HG02623 (cell line): ENCODE data around the gene CAMK1D.

Source experiments
- ATAC-seq: cut with Tn5 transposase; IDR thresholded peaks from one replicate; pipeline ENCODE4 v1.9.1; 2021; ENCODE audit warnings: moderate library complexity; ENCODE audit not compliant: unreplicated experiment

The CAMK1D gene

DNA sequence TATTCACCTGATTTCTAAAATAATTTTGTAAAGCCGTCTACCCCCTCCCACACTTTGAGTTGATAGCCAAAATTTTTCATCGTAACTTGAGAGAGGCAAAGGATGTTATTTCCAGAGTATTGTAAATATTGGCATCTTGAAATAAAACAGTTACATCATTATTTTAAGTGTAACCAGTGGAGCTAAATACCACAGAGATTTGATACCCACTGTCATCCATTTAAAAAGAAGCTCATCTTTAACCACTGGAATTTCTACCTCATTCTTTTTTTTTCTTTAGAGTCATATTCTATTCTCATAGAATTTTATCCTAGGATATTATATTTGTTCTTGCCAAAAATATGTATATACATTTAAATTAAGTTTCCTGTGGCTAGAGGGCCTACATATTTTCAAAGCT lies 48.6 kb downstream of the CAMK1D start:
- no peak for ATAC-seq

DNA sequence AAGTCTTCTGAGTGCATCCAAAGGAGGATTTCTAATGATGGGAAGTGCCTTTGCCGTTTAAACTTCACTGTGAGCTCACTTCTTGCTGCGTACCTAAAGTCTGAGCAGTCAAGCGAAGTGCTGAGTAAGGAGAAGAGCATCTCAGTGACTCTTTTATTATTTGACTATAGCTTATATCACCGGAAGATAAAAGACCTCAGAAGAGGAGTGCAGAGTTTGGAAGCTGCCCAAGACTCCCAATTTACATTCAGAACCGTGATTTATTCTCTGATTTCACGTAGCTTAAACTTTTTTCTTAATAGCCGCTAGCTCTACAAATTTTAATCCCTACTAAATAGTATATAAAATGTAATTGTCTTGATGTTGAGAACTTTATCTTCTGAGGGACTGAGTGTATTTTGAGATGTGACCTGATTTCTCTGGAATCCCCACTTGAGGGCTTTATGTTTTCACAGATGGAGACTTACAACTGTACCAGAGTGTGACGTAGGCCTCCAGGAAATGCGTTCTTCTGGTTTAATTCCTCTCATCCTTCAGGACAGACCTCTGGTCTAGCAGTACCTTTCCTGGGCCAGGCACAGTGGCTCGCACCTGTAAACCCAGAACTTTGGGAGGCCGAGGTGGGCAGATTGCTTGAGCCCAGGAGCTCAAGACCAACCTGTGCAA lies 51.1 kb downstream of the CAMK1D start:
- no peak for ATAC-seq

GRCh38 chr10:12401466-12401865 lies 52.1 kb downstream of the CAMK1D start:
- ATAC-seq = no peak

- no peak for ATAC-seq
Measured at GRCh38 chr10:12403119-12403518, 53.8 kb downstream of the CAMK1D start.

DNA sequence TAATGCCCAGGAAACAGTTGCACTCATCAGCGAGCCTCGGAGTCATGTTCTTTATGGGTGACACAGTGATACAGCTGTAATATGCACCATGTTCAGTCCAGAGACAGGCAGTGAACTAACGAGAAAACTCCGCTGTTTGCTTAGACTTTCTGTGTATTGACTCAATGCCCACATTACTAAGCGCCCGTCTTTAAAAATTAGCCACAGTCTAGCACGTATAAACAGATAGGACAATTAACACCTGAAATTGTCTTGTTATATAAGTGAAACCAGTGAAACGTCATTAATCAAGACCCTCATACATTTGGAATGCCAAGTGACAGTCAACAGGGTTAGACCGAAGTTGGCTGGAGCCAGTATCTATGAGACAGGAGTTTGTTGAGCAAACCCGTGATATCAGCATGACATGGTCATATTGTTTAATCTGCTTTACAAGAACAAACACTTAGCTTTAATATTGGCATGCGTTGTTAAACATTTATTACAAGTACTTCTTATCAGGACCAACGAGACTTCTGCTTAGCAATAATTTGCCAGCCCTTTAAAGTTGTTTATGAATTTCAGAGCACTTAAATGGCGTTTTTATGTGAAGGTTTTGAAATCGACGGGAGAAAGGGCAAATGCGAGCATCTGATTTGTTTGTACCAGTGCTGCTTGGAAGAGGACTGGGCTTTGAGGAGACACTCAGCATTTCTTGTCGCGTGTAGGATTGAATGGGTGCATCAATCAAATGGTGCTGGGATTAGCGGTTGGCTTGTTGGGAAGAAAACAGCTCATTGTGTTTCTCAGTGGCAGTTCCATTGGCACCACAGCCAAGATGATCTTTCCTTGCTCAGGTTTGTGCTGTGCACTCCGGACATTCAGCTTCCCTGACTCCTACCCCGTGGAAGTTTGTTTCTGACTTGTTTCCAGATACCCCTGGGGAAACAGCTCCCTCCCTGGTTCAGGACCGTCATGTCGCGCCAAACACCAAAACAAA lies 56.3 kb downstream of the CAMK1D start:
- ATAC-seq = no peak

GRCh38 chr10:12406764-12407400 lies 57.5 kb downstream of the CAMK1D start:
- ATAC-seq = no peak

- ATAC-seq = no peak
Measured at GRCh38 chr10:12408472-12408871, 59.1 kb downstream of the CAMK1D start.

- ATAC-seq = no peak
Measured at GRCh38 chr10:12409161-12409560, 59.8 kb downstream of the CAMK1D start.

DNA sequence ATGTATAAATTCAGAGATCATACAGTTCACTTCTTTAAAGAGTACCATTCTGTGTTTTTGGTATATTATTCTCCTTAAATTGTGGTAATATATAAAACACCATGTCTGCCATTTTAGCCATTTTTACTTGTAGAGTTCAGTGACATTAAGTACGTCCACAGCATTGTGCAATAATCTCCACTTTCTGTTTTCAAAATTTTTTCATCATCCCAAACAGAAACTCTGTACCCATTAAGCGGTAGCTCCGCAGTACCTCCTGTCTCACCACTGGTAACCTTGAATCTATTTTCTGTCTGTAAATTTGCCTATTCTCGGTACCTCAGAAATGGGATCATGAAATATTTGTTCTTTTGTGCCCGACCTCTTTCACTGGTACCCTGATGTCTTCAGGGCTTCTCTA lies 60.3 kb downstream of the CAMK1D start:
- no peak for ATAC-seq

DNA sequence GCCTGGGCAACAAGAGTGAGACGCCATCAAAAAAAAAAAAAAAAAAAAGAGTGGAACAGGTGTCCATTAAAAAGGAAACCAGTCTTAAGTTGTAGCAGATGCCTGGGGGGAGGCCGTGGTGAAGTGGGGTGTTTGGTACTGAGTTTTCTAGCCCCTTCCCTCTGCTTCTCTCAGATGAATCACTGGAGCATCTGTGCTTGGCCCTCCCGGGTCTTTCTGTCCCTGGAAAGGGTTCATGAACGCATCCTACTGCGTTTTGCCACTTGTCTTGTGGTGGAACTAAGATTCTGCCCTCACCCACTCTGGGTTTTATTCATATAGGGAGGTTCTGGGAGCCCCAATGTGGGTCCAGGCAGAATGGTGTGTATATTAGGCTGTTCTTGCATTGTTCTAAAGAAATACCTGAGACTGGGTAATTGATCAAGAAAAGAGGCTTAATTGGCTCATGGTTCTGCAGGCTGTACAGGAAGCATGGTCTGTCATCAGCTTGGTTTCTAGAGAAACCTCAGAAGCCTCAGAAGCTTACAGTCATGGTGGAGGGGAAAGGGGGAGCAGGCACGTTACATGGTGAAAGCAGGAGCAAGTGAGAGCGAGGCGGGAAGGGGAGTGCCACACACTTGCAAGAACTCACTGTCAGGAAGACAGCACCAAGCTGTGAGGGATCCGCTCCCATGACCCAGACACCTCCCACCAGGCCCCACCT lies 63.5 kb downstream of the CAMK1D start:
- no peak for ATAC-seq

GRCh38 chr10:12413369-12413711 lies 64.0 kb downstream of the CAMK1D start:
- no peak for ATAC-seq

- no peak for ATAC-seq
Measured at GRCh38 chr10:12414278-12414989, 65.1 kb downstream of the CAMK1D start.

GRCh38 chr10:12416344-12417050 lies 67.2 kb downstream of the CAMK1D start:
- ATAC-seq = no peak

- no peak for ATAC-seq
Measured at GRCh38 chr10:12417331-12417730, 68.0 kb downstream of the CAMK1D start.

GRCh38 chr10:12418000-12418399 lies 68.7 kb downstream of the CAMK1D start:
- no peak for ATAC-seq

- no peak for ATAC-seq
Measured at GRCh38 chr10:12418725-12419261, 69.4 kb downstream of the CAMK1D start.

DNA sequence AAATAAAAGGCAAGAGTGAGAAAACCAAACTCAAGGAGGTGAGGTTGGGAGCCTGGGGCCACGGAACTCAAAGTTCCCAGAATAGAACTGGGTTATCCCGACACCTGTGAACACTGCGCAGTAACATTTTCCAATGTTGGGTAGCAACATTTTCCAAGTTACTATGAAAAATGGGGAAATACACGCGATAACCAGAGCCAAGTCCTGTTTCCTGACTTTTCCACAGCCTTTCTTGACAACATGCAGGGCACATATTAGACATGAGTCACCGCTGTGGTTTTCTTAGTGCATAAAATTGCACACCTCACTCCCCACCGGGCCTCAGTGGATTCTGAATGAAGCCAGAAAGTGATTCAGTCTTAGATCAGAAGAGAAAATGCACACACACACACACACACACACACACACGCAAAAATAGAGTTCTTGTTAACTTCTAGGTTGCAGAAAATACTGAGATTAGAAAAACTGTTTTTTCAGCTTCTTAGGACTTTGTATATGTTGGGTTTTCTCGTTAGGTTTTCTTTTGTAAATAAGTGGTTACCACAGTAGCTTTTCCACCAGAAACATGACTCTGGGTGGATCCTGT lies 70.0 kb downstream of the CAMK1D start:
- ATAC-seq = no peak

DNA sequence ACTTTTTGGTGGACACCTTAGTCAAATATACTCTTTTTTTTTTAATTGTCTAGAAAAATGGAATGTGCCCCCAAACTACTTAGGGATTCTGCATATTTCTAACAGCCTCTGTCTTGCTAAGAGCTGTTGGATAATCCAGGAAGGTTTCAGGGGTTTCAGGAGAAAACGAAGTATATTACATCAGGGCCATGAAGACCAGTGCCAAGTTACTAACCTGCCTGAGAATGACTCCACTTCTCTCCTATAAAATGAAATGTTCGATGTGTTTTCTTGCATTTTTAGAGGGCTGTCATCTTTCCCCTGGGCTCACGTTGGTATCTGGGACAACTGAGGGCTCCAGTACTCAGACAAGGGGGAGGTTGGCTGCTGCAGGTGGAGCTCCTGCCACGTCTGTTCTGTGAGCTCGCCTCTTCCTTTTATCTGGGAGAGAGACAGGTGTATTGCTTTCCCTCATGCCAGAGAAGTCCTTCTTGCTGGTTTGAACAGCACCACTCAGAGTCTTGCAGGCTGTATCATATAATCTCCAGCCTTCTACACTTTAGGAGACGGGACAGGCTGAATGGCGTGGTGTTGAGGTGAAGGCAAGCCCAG lies 71.3 kb downstream of the CAMK1D start:
- ATAC-seq = no peak

DNA sequence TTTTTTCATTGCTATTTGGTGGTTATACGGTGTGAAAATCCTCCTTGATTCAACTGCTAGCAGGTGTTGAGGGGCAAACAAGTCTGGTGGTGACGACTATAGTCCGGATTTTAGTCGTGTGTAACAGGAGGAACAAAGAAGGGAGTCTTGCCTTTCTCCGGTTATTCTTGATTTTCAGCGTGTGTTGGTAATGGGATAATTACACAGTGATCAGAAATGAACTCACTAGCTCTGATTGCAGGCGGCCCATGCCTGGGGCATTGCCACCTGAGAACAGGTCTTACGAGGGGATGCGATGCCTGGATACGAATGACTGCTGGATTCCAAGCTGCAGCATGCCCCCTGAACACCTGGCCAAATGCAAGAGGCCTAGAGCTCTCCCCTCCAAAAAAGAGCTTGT lies 72.8 kb downstream of the CAMK1D start:
- no peak for ATAC-seq
